HG03521 (cell line): ENCODE data around the gene UPK1A.

Experiments
- ATAC-seq: cut with Tn5 transposase; IDR thresholded peaks from one replicate; pipeline ENCODE4 v1.9.1; 2021; ENCODE audit warnings: mild to moderate bottlenecking, moderate library complexity; ENCODE audit not compliant: unreplicated experiment

UPK1A gene

DNA sequence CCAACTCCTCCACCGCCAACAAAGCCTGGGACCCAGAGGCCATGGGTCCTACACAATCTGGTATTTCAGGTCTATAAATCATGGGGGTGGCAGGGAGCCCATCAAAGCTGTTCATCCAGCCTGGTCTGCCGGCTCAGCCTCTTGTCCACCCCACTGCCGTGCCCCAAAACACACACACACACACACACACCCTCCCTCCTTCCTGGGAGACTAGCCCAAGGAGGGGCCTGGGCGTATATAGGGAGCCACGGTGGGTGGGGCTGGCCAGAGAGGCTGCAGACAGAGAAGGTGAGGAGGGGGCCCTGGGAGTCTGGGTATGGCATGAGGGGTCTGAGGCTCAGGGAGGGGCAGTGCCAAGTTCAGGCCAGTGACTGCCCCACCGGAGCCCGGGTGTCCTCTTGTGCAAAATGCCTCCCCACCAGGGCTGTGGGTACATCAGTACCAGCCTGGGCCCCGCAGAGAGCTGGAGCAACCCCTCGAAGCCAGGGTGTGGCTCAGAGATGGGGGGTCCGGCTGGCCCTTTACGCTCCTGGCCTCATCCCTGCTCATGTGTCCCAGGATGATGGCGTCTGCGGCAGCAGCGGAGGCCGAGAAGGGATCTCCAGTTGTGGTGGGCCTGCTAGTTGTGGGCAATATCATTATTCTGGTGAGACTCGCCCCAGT lies at the start of gene UPK1A:
UPK1A (plus strand) TSS at position 267 of the 663 bp plus-strand sequence; CDS start at position 563, 296 bp downstream.
- no peak for ATAC-seq

DNA sequence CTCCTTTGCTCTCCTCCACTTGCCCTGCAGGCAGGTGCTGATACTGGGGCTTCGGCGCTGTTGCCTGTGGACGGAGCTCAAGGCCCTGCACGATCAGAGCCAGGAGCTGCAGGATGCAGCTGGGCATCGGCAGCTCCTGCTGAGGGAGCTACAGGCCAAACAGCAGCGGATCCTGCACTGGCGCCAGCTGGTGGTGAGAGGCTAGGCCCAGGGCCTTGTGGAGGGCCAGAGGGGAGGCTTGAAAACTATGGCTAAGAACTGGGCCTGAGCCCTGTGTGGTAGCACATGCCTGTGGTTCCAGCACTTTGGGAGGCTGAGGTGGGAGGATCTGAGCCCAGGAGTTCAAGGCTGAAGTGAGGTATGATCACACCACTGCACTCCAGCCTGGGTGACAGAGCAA lies 47.5 kb upstream of the UPK1A start:
- ATAC-seq = no peak

DNA sequence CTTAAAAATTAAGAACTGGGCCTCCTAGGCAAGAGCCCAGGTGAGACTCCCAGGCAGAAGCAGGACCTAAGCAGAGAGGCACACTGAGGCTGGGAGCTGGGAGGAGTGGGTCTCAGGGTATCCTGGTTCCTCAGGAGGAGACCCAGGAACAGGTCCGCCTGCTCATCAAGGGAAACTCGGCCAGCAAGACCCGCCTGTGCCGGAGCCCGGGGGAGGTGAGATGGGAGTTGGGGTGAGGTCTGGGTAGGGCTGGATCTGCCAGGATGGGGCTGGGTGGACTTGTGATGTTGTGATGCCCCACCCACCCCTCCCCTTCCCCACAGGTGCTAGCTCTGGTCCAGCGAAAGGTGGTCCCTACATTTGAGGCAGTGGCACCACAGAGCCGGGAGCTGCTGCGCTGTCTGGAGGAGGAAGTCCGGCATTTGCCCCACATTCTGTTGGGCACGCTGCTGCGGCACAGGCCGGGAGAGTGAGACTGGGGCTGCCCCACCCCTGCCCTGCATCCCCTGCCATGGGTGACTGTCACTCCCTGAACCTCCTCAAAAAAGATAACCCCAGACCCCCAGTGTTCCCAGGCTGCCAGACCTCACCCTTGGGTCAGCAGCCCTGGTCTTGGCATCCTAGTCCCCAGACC lies 46.9 kb upstream of the UPK1A start:
- ATAC-seq = no peak

DNA sequence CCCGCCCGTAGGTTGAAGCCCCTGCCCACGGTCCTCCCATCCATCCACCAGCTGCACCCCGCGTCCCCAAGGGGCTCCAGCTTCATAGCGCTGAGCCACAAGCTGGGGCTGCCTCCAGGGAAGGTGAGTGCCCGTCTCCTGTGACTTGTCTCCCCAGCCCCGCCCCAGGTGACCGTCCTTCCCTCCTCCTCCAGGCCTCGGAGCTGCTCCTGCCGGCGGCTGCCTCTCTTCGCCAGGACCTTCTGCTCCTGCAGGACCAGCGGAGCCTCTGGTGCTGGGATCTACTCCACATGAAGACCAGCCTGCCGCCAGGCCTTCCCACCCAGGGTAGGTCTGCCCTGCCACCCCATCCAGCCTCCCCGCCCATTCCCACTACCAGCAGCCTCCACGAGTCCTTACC lies 46.3 kb upstream of the UPK1A start:
- ATAC-seq = no peak

DNA sequence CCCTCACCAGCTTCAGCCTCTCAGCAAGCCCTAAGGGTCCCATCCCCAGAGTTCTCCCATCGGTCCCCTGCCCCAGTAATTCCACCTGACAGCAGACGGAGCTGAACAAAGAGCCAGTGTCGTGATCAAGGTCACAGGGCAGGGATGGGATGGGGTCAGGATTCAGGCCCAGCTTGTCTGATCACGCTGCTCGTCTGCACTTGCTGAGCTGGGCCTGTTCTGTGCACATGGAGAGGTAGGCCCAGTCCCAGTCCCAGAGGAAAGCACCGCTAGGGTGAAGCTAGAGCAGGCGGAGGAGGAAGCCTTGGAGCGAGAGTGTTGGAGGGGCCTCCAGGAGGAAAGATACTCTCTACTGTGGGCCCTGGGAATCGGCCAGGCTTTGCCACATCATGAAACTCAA lies 44.6 kb upstream of the UPK1A start:
- ATAC-seq = no peak

DNA sequence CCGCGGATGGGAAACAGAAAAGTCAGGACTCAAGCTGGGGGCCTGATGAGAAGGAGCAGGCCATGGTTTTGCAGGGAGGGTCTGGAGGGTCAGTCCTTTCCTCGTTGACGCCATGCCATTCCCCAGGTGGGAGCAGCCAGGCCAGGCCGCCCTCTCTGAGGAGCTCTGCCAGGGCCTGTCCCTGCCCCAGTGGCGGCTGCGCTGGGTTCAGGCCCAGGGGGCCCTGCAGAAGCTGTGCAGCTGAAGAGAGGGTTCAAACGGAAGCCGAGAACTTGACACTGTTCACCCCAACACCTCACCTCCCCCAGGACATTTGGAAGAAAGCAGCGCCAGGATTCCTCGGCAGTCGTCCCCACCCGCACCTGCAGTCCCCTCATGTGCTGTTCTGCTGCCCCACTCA lies 43.6 kb upstream of the UPK1A start:
- no peak for ATAC-seq

DNA sequence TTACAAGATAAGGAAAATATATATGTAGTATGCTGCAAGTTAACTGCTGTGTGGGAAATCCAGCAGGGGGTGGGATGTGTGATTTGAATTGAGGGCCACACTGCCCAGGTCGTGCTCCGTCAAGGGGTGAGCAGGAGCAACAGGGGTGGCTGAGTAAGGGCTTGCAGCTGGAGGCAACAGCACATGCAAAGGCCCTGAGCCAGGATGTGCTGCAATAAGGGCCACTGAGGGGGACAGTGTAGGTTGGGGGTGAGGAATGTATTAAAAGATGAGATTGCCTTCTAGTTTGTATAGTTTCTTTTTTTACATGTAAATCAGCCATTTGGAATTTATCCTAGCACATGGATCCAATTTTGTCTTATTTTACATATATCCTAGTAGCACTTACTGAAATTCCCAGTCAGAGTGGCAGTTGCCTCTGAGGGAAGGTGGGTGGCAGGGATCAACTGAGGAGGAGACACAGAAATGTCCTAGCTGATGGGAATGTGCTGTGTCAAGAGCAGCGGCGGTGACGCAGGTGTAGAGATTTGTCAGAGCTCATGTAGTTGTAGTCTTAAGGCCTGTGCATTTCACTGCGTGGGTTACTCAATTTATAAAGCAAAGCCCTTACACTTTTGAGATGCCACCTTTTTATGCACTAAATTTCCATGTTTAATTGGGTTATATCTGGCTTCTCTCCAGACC lies 42.8 kb upstream of the UPK1A start:
- ATAC-seq = no peak

DNA sequence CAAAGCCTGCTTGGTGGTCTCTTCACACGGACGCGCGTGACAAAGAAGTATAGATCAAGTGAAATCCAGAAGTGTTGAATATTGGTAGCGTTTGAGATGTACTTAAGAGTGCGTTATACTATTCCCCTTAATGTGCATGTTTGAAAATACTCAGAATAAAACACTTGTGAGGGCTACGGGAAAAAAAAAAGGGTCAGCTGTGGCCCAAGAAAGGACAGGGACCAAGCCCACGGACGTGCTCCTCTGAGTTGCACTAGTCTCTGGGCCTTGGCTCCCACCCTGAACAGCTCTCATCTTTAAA lies 38.1 kb upstream of the UPK1A start:
- no peak for ATAC-seq

DNA sequence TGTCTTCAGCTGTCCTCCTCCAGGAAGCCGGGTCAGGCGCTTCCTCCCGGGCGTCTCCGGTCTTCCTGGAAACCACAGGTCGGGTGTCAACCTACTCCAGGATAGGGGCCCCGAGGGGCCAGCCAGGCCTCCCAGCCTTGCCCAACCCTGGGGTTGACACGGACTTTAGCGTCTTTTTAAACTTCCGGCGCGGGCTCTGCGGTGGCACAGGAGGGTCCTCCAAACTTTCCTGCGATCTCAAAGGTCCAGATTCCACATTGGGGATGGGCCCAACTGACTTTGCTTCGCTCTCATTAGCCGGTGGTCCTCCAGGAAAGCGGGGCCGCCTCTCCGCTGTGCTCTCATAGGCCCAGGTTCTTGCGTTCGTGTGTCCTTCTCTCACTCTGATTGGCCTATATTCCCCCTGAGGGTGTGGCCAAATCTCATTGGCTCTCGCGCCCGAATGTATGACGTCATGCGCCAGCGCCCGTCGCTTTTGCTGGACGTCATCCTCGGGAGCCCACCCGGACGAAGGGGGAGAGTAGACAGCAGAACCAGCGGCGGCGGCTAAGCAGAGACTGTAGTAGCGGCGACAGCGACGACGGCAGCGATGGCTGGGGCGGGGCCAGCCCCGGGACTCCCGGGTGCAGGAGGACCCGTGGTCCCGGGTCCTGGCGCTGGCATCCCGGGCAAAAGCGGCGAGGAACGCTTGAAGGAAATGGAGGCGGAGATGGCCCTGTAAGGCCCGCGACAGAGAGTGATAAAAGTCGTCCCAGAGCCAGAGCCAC lies 37.6 kb upstream of the UPK1A start, which contains the start of gene RBM42:
RBM42 (plus strand) TSS at position 472 of the 767 bp plus-strand sequence; CDS start at position 590, 118 bp downstream.
- peak; percentile 94 for ATAC-seq

DNA sequence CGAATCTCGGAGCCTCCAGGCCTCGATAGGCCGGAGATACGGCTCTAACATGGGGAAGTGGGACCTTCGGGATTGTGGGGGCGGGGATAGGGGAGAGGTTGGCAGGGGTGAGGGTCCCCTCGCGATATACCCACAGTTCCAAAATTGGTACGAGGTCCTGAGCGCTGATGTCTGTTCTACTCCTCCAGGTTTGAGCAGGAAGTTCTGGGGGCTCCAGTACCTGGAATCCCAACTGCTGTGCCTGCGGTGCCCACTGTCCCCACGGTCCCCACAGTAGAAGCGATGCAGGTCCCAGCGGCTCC lies 37.0 kb upstream of the UPK1A start:
- peak; percentile 2 for ATAC-seq

DNA sequence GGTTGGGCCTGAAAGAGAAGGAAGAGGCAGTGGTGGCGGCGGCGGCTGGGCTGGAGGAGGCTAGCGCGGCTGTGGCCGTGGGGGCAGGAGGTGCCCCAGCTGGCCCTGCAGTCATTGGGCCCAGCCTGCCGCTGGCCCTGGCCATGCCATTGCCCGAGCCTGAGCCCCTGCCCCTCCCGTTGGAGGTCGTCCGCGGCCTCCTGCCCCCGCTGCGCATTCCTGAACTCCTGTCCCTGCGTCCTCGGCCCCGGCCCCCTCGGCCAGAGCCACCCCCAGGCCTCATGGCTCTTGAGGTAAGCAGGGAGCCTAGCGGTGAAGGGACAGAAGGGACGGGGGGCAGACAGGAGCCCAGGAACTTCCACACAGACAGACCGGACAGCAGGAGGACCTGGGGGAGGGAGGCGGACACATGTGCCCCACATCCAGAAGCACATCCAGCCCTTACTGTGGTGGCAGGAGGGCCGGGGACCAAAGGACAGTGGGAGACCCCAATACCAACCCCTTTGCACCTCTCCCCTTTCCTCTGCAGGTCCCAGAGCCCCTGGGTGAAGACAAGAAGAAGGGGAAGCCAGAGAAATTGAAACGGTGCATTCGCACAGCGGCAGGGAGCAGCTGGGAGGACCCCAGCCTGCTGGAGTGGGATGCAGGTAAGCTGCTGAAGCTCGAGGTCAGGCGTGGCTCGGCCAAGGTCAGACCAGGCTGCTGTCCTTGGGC lies 32.4 kb upstream of the UPK1A start:
- no peak for ATAC-seq

DNA sequence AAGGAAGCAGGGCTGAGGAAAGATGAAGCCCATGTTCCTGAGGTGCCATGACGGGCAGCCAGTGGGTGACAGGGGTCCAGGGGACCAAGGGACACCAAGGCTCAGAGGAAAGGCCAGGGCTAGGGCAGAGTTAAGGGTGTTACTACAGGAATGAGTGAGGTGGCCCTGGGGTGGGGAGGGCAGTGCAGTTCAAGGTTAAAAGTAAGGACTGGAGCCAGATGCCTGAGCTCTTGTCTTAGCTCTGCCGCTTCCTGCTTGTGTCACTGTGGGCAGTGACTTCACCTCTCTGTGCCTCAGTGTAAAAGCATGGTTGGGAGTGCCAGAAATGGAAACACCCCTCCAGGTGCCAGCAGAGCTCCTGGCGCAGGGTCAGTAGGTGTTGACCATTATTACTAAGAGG lies 29.7 kb upstream of the UPK1A start:
- ATAC-seq = no peak

DNA sequence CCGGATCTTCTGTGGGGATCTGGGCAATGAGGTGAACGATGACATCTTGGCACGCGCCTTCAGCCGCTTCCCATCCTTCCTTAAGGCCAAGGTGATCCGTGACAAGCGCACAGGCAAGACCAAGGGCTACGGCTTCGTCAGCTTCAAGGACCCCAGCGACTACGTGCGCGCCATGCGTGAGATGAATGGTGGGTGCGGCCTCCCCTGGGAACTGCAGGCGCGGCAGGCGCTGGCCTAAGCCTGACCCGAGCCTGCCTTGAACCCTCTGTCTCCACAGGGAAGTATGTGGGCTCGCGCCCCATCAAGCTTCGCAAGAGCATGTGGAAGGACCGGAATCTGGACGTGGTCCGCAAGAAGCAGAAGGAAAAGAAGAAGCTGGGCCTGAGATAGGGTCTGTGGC lies 29.2 kb upstream of the UPK1A start:
- ATAC-seq = no peak

DNA sequence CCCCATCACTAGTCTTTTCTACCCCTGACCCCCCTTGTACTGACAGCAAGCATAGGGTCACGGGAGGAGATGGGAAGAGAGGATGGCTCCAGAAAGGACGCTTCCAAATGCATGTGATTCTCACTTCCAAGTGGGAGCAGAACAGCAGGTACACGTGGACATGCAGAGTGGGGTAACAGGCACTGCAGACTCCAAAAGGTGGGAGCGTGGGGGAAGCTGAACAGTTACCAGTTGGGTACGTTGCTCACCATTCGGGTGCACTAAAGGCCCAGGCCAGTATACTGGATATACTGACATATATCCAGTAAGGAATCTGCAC lies 27.0 kb upstream of the UPK1A start:
- ATAC-seq = no peak

DNA sequence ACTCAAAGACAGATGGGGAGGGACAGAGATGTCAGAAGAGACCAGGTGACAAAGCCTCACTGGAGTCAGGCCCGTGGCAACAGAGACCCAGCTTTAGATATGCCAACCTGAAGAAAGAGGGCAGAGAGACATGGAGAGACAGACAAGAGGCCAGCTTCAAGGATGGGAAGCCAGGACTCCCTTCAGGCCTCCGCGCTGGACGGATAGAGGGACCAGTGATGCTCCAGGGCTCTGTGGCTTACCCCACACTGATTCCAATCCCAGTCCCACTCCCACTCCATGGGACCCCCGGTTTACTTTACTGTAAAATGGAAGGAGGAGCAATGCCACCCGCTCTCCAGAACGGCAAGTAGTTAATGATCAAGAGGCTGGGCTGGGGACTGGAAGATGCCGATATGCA lies 26.5 kb upstream of the UPK1A start:
- no peak for ATAC-seq

DNA sequence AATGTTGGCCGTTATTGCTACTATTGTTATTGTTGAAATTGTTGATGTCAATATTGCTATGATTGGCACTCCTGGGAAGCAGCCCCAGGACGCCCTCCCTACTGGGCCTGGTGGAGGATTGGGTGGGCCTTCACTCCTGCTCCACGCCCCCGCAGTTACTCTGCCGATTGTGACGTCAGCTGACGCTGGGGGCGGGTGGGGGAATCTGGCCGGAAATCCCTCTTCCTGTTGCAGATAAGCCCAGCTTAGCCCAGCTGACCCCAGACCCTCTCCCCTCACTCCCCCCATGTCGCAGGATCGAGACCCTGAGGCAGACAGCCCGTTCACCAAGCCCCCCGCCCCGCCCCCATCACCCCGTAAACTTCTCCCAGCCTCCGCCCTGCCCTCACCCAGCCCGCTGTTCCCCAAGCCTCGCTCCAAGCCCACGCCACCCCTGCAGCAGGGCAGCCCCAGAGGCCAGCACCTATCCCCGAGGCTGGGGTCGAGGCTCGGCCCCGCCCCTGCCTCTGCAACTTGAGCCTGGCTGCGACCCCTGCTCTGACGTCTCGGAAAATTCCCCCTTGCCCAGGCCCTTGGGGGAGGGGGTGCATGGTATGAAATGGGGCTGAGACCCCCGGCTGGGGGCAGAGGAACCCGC lies 24.7 kb upstream of the UPK1A start, which contains the start of gene ETV2:
ETV2 (plus strand) TSS at position 231 of the 637 bp plus-strand sequence. CDS start 716 bp downstream, outside the sequence.
- ATAC-seq = no peak

DNA sequence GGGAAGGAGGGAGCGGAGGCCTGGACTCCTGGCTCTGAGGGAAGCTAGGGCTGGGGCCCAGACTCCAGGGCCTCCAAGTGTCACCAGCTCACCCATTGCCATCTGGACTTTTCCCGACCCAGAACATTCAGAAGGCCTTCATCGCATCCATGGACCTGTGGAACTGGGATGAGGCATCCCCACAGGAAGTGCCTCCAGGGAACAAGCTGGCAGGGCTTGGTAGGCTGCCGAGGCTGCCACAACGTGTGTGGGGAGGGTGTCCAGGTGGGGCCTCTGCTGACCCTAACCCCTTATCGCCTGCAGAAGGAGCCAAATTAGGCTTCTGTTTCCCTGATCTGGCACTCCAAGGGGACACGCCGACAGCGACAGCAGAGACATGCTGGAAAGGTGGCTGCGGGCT lies 24.0 kb upstream of the UPK1A start:
- ATAC-seq = no peak

DNA sequence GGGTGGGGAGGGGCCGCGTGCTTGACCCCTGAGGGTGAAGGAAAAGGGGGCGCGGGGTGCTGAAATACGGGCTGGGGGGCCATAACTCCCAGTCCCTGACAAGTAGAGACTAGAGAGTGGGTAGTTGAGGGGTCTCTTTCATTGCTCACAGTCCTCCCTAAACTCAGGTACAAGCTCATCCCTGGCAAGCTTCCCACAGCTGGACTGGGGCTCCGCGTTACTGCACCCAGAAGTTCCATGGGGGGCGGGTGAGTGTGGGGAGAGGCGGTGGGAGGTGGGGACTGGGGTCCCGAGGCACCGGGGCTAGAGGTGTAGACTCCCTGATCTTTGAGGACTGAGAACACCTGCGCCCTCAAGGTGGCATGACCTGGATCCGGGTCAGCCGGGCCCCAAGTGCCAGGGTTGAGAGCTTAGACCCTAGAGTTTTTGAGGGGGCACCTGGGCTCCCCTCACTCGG lies 23.5 kb upstream of the UPK1A start:
- ATAC-seq = no peak

DNA sequence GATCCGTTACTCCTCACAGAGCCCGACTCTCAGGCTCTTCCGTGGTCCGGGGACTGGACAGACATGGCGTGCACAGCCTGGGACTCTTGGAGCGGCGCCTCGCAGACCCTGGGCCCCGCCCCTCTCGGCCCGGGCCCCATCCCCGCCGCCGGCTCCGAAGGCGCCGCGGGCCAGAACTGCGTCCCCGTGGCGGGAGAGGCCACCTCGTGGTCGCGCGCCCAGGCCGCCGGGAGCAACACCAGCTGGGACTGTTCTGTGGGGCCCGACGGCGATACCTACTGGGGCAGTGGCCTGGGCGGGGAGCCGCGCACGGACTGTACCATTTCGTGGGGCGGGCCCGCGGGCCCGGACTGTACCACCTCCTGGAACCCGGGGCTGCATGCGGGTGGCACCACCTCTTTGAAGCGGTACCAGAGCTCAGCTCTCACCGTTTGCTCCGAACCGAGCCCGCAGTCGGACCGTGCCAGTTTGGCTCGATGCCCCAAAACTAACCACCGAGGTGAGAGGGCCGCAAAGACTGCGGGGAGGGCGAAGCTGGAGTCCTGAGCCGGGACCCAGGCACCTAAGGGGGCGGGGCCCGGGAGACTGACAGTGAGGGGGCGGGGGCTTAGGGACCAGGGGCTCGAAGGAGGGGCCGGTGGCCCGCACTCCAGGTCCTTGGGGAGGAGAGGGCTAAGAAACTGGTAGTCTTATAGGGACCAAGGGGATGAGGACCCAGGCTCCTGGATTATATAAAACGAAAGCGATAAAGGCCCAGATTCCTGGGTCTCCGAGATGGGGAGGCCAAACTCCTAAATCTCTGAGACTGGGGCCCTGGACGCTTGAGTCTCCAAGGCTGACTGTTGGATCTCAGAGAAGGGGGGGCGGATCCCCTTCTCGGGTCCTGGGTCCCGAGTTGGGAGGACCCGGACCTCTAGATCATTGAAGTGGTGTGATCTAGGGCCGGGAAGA lies 22.8 kb upstream of the UPK1A start:
- ATAC-seq = peak; percentile 24
